BJ (cell line): ENCODE data around the gene CNOT6. TPM values are rescaled to one million over a fixed set of nuclear protein-coding genes. Genes with fewer than 3 reads are reported as not detected.
"Not testable (repeated sequence)": the region's sequence is repeated elsewhere in the genome, so short reads cannot be mapped to it uniquely, and the experiment has no call there.

Source experiments
- CTCF ChIA-PET: fragments of 350-600 bp; formaldehyde crosslinking; extraction: SDS; loops from one replicate; lab custom pipeline; 2021; ENCODE audit warnings: antibody characterized with exemption, inconsistent platforms; lab: Yijun Ruan, JAX
- POLR2A ChIA-PET: fragments of 300-600 bp; sonication (Branson Sonifier 250); formaldehyde crosslinking; extraction: SDS; loops from one replicate; lab custom pipeline; 2021; ENCODE audit warnings: antibody characterized with exemption; lab: Charles Lee
- DNase-seq: peaks from one replicate; pipeline ENCODE4 v3.0.0-alpha.2; 2011; ENCODE audit warnings: low read depth
- H3K27me3 ChIP-seq: 2 replicates; pipeline ENCODE4 v1.6.0; 2011; ENCODE audit warnings: low read length; ENCODE audit not compliant: control insufficient read depth, insufficient read depth
- H3K36me3 ChIP-seq: 2 replicates; pipeline ENCODE4 v1.5.1; 2011; ENCODE audit warnings: low read length; ENCODE audit not compliant: control insufficient read depth, insufficient read depth
- H3K4me3 ChIP-seq: 2 replicates; pipeline ENCODE4 v1.5.1; 2011; ENCODE audit warnings: low read depth, mild to moderate bottlenecking, control low read depth, low read length
- polyA plus RNA-seq: library from polyadenylated mRNA; depleted of rRNA; stranded (reverse); fragments of >200 nt; gene quantifications from 2 replicates; pipeline ENCODE4 v1.2.3, GENCODE V29; 2011
- TF ChIP-seq, protein P1 (sequence below): IDR thresholded peaks from 2 replicates; pipeline ENCODE4 v1.5.1; 2011; ENCODE audit warnings: low read depth, mild to moderate bottlenecking, control low read depth, inconsistent platforms, low read length, moderate library complexity; ENCODE audit not compliant: insufficient read depth

CNOT6 gene
- polyA plus RNA-seq, 1 experiment: 3.9 TPM

DNA sequence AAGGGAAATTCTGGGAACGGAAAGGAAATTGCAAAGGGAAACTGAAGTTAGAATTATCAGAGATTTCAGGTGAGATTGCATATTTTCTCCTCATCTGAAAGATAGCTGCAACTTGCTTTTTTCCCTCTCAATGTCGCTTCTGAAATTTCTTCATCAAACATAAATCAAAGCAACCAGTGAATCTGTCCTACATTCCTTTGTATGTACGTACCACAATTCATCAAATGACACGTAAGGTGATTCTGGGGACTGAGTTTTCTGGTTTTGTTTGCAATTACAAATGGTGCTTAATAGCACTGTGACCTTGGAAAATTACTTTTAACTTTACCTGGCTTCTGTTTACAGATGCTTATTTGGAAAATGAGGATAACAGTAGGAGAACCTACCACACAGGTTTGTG, 21.9 kb upstream of the CNOT6 start:
- H3K36me3 ChIP-seq: no peaks in the 10 kb centered on the region
- POLR2A ChIA-PET: no interaction called here
- no peak for DNase-seq
- no peaks in the 10 kb centered on the region; the same call in none of the 2 replicates for H3K27me3 ChIP-seq
- no peak overlapping the region for H3K4me3 ChIP-seq
- TF ChIP-seq, protein P1, sequence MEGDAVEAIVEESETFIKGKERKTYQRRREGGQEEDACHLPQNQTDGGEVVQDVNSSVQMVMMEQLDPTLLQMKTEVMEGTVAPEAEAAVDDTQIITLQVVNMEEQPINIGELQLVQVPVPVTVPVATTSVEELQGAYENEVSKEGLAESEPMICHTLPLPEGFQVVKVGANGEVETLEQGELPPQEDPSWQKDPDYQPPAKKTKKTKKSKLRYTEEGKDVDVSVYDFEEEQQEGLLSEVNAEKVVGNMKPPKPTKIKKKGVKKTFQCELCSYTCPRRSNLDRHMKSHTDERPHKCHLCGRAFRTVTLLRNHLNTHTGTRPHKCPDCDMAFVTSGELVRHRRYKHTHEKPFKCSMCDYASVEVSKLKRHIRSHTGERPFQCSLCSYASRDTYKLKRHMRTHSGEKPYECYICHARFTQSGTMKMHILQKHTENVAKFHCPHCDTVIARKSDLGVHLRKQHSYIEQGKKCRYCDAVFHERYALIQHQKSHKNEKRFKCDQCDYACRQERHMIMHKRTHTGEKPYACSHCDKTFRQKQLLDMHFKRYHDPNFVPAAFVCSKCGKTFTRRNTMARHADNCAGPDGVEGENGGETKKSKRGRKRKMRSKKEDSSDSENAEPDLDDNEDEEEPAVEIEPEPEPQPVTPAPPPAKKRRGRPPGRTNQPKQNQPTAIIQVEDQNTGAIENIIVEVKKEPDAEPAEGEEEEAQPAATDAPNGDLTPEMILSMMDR: no peak
- CTCF ChIA-PET: interaction anchor here (0.9 to 11.5 kb wide), 12 partner anchors 9 to 345 kb away, joined by 3 to 186 read pairs (median 5); partner anchors contain the start of gene MAPK9

DNA sequence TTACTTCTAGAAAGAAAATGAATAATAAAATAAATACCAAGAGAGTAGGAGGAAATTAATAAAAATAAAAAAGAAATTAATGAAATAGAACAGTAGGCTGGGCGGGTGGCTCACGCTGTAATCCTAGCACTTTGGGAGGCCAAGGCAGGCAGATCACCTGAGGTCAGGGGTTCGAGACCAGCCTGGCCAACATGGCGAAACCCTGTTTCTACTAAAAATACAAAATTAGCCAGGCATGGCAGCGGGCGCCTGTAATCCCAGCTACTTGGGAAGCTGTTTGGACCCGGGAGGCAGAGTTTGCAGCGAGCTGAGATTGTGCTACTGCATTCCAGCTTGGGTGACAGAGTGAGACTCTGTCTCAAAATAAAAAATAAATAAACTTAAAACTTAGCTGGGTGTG, 20.8 kb upstream of the CNOT6 start:
- H3K36me3 ChIP-seq, H3K27me3 ChIP-seq, POLR2A ChIA-PET, H3K4me3 ChIP-seq, DNase-seq: not testable (repeated sequence)
- CTCF ChIA-PET: interaction anchor here (0.9 to 11.5 kb wide), 5 partner anchors 13 to 190 kb away, joined by 3 to 186 read pairs (median 3); partner anchors contain the start of gene MAPK9

DNA sequence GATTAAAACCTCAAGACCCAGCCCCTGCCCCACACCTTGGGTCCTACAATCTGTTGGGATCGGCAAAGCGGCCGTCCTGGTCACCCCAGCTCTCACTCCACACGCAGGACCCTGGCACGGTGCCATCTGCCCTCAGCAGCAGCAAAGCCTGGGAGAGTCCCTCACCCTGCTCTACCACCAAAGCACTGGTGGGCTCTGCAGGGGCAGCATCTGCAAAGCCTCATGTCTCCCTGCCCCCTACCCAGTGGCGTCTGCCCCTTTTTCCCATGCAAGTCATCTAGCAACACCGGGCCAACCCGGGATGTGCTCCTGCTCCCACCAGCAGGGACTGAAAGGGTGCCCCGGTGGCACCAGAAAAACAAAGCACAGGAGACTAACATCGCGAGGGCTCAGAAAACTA, 19.6 kb upstream of the CNOT6 start:
- ChIA-PET POLR2A (no interaction called here), CTCF (interaction anchor here (0.7 to 11.5 kb wide), 4 partner anchors 159 to 374 kb away, joined by 3 to 186 read pairs (median 3); partner anchors contain the start of gene MAPK9)
- no peaks in the 10 kb centered on the region for H3K36me3 ChIP-seq

DNA sequence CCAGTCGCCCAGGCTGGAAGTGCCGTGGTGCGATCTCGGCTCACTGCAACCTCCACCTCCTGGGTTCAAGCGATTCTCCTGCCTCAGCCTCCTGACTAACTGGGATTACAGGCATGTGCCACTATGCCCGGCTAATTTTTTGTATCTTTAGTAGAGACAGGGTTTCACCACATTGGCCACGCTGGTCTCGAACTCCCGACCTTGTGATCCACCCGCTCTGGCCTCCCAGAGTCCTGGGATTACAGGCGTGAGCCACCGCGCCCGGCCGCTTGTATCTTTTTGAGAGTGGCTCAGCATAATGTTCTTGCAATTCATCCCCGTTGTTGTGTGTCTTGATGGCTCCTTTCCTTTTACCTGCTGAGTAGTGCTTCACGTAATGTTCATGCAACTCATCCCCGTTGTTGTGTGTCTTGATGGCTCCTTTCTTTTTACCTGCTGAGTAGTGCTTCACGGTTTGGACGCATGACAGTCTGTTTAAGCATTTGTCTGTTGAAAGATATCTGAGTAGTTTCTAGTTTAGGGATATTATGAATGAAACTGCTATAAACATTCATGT, 18.1 kb upstream of the CNOT6 start:
- DNase-seq, H3K4me3 ChIP-seq, H3K27me3 ChIP-seq, POLR2A ChIA-PET, H3K36me3 ChIP-seq: not testable (repeated sequence)
- CTCF ChIA-PET: interaction anchor here (11.5 kb wide), 1 partner anchor 184 kb away, joined by 186 read pairs; the partner anchor contains the start of gene MAPK9

More for the DNA sequence above, 19.6 kb upstream of the CNOT6 start:
- TF ChIP-seq, protein P1: no peak
- no peak for DNase-seq
- Histone ChIP-seq H3K27me3 (no peaks in the 10 kb centered on the region), H3K4me3 (no peak overlapping the region)

DNA sequence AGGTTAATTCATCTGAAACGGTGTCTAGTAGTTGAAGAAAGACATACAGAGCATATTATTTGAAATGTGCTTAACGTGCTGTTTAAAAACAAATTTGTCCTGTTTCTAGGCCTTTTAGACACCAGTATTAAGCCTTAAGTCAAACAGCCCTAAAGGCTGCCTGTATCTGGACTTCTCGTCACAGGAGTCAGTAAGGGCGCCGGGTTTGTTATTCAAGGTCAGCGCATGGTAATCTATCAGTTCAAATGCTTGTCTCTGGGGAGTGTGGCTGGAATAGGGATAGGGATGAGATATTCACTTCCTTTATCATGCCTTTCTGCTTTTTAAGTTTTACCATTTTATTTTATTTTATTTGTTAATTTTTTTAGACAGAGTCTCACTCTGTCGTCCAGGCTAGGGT, 9.4 kb upstream of the CNOT6 start:
- Histone ChIP-seq H3K4me3 (no peak overlapping the region), H3K27me3 (no peaks in the 10 kb centered on the region), H3K36me3 (no peaks in the 10 kb centered on the region)
- DNase-seq: no peak
- TF ChIP-seq, protein P1: no peak
- ChIA-PET POLR2A (no interaction called here), CTCF (no interaction called here)

DNA sequence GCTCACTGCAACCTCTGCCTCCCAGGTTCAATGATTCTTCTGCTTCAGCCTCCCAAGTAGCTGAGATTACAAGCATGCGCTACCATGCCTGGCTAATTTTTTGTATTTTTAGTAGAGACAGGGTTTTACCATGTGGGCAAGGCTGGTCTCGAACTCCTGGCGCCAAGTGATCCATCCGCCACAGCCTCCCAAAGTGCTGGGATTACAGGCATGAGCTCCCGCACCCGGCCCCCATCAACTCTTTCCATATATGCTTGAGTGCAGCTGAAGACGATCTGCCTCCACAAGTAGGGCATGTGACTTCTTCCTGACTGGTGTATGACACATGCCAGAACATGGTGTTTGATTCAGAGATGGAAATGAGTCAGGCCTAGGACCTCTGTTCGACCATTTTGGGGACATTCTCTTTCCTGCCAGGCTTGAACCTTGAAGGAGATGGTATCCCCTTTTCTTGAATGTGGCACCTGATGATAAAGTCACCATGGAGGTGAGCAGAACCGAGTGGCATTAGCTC, 7.5 kb upstream of the CNOT6 start:
- Histone ChIP-seq H3K4me3 (no peak overlapping the region), H3K36me3 (no peaks in the 10 kb centered on the region), H3K27me3 (no peaks in the 10 kb centered on the region)
- ChIA-PET POLR2A (no interaction called here), CTCF (interaction anchor here (0.6 to 1.4 kb wide), 4 partner anchors 14 to 193 kb away, joined by 3 to 5 read pairs (median 3); no protein-coding TSS in a partner anchor)
- TF ChIP-seq, protein P1: no peak
- no peak for DNase-seq
